Measurements from ENCODE around the gene LIPH.
A peak's percentile ranks its signal among the peaks of the same experiment; 100 is the strongest.

Gene LIPH

GRCh38 chr3:185527364-185527763, 25.0 kb downstream of the LIPH start:
- no peak overlapping the region for H3K27ac ChIP-seq
- TF ChIP-seq, protein P1, sequence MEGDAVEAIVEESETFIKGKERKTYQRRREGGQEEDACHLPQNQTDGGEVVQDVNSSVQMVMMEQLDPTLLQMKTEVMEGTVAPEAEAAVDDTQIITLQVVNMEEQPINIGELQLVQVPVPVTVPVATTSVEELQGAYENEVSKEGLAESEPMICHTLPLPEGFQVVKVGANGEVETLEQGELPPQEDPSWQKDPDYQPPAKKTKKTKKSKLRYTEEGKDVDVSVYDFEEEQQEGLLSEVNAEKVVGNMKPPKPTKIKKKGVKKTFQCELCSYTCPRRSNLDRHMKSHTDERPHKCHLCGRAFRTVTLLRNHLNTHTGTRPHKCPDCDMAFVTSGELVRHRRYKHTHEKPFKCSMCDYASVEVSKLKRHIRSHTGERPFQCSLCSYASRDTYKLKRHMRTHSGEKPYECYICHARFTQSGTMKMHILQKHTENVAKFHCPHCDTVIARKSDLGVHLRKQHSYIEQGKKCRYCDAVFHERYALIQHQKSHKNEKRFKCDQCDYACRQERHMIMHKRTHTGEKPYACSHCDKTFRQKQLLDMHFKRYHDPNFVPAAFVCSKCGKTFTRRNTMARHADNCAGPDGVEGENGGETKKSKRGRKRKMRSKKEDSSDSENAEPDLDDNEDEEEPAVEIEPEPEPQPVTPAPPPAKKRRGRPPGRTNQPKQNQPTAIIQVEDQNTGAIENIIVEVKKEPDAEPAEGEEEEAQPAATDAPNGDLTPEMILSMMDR (conservative IDR thresholded peaks at IDR 0.05), result no peak

DNA sequence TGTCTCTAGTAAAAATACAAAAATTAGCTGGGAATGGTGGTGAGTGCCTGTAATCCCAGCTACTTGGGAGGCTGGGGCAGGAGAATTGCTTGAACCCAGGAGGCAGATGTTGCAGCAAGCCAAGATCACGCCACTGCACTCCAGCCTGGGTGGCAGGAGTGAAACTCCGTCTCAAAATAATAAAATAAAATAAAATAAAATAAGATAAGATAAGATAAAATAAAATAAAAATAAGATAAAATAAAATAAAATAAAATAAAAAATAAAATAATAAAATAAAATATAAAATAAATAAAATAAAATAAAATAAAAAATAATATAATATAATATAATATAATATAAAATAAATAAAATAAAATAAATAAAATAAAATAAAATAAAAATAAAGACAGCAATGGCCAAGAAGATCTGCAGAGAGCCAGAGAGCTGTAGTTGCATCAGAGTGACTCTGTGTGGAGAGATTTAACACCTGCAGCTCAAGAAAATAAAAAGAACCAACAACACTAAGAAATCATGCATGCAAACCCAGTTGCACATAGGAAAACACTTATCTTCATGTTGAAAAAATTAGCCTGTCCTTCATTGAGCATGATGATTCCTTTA, 25.9 kb downstream of the LIPH start:
- TF ChIP-seq, protein P1 (conservative IDR thresholded peaks at IDR 0.05), result no peak
- H3K27ac ChIP-seq, result peak overlapping the region; percentile 77; the same call in 1 of the 2 replicates

DNA sequence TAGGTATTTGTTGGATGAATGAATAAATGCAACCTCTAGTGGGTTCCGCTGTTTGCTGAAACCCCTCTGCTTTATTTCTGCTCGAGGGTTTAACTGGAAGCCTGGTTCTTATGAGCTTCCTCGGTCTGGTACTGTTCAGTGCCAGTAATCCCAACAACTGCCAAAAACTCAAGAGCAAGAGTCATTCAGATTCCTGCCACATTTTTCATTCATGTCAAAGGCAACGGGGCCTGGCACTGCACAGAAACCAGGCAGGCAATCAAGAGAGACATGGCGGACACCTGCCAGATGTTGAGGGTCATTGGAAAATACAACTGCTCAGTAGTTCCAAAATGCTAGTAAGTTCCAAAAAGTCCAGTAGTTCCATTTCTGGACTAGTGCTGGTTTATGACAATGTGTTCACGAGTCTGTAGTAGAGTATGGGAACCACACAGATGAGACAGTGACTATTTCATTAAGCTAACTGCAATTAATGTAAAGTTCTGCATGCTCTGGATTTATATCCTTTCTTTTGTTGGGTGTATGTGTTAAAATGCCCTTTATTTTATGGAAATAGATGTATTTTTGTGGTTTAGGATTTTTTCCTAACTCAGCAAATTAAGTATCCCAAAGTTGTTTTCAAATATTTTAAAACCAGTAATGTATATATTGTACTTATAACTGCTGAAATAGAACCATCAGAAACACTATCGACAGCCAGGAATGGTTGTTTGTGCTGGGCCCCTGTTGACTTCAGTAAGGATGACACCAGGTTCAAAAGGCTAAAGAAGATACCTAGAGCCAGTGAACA, 30.8 kb downstream of the LIPH start:
- H3K27ac ChIP-seq, result no peak overlapping the region; the same call in 1 of the 2 replicates
- TF ChIP-seq, protein P1 (conservative IDR thresholded peaks at IDR 0.05), result no peak

DNA sequence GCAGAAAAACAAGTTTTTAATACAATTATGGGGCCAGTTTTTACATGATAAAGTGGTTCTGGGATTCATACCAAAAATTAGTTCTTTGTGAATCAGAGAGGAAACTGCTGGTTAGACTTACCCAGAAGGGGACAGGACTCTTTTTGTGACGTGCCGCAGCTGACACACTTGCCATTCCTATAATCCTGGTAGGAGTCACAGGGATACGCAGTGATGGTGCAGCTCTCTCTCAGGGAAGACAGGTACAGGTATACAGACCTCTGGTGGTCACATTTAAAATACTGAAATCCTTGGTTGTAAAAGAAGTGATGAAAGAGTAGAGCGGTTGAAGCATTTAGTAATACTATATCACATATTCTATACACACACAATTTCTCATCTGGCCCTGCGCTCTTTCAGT, 33.4 kb downstream of the LIPH start:
- TF ChIP-seq, protein P1 (conservative IDR thresholded peaks at IDR 0.05), result peak; percentile 32; the same call in 1 of the 2 replicates
- H3K27ac ChIP-seq, result no peak overlapping the region

DNA sequence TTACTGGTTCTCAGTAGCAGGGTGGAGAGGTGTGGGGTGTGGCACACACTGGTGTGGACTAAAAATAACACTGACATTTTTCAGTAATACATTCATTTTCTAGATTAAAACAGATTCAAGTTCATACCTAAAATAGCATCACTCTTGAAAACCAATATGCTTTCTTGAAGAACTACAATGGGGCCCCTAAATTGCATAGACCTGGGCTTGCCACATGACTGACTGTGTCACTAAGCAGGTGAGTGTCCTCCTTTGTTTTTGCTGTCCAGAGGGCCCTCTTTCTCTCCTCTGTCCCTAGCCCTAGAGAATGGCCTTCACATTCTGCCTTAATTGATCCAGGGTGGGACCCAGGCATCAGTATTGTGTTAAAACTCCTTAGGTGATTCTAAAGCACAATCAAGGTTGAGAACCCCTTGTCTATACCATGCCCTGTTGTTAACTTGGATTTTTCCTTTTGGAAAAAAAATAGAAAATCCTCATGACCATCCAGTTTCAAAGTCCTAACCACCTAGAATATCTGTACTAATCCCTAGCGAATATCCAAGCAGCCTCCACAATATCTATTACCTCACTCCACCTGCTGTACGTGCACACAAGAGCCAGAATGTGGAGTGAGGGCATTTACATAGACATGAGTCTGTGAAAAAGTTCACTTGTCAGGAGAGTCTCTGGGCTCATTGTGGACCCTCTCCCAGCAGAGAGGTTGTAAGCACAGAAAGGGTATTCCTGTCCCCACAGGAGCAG, 34.8 kb downstream of the LIPH start:
- H3K27ac ChIP-seq, result no peak overlapping the region
- TF ChIP-seq, protein P1 (conservative IDR thresholded peaks at IDR 0.05), result no peak

GRCh38 chr3:185511711-185512110, 40.7 kb downstream of the LIPH start:
- H3K27ac ChIP-seq, result no peak overlapping the region
- TF ChIP-seq, protein P1 (conservative IDR thresholded peaks at IDR 0.05), result no peak

DNA sequence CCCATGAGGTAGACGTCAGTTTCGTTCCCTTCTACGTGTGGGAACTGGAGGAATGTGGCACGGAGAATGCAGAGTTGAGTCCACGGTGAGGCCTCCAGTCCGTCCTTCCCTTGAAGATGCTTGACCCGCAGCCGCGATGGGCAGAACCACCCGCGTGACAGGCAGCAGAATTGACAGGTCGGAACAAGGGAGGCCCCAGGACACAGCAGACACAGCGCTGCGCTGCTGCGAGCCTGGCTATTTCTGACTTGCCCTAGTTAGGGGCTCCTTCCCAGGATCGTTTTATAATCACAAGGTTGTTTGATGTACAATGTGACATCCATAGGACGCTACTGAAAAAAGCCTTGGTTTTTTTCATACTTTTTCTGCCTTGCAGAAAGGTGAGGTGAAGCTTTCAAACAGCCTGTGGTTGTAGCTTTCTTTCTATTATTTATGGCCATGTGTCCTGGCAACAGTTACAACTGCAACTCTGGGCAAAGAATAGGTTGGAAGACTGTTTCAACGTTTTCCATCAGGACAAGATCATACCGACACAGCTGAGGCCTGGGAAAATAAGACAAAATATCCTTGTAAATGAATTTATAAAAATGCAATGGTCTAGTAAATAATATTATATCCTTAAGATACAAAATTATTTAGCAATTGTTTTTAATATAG, 43.9 kb downstream of the LIPH start:
- H3K27ac ChIP-seq, result no peak overlapping the region

More for the DNA sequence above, 43.9 kb downstream of the LIPH start:
- TF ChIP-seq, protein P1 (conservative IDR thresholded peaks at IDR 0.05), result no peak
